GM18868 (cell line): ENCODE data around the gene XAGE2.
"Not testable (repeated sequence)": the region's sequence is repeated elsewhere in the genome, so short reads cannot be mapped to it uniquely, and the experiment has no call there.

Experiments used
- ATAC-seq: cut with Tn5 transposase; IDR thresholded peaks from one replicate; pipeline ENCODE4 v1.9.1; 2021; ENCODE audit warnings: mild to moderate bottlenecking, moderate library complexity; ENCODE audit not compliant: unreplicated experiment

Gene XAGE2

GRCh38 chrX:52368368-52369055, at the start of gene XAGE2:
TSS of gene XAGE2 (plus strand) at chrX:52369021. CDS start at chrX:52370015, 994 bp downstream.
- ATAC-seq = no peak

DNA sequence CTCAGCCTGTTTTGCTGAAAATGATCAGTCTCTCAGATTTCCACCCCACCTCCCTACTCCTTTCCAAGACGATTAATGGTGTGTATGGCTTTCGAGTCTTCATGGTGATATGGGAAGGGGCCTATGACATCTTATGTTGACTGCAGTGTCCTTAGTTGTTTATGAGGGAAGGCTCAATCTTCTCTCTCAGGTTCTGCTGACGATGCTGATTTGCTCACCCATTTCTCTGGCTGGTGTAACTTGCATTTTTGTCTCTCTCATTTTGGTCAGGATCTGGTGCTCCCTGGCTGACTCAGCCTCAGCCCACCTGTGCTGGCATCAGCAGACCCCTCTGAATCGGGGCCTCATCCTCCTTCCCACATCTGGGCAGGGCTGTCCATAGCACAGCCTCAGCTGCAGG, 31.4 kb upstream of the XAGE2 start:
- no peak for ATAC-seq

- no peak for ATAC-seq
Measured at GRCh38 chrX:52341493-52341892, 27.3 kb upstream of the XAGE2 start.

DNA sequence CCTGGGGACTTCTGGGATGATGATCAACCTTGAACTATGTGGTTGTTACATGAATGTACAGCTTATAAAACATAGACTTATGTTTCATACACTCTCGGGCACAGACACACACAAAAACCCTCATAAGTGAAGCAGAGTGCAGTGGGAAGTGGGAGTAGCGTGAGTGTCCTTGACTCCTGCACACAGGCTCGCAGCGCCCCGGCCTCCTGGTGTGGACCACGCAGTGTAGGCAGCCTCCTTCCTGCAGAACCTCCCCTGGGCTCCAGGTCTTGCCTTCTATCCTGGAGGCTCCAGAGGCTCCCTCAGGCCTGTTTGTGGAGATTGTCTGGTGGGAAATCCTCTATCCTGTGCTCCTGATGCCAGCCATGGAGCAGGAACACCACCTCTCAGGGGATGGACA, 25.7 kb upstream of the XAGE2 start:
- not testable (repeated sequence) for ATAC-seq

DNA sequence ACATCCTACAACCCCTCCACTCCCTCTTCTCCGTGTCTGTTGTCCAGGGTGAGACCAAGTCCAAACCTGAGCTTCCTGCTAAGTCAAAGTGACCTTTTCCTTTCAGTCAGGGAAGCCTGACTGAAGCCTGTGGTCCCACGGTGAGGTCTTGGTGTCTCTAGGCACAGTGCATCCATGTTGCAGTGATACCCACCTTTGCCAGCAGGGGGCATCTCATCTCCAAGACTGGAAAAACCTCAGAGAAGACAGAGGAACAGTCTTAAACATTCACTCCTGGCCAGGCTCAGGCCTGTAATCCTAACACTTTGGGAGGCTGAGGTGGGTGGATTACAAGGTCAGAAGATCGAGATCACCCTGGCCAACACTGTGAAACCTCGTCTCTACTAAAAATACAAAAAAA, 23.4 kb upstream of the XAGE2 start:
- peak; percentile 71 for ATAC-seq

DNA sequence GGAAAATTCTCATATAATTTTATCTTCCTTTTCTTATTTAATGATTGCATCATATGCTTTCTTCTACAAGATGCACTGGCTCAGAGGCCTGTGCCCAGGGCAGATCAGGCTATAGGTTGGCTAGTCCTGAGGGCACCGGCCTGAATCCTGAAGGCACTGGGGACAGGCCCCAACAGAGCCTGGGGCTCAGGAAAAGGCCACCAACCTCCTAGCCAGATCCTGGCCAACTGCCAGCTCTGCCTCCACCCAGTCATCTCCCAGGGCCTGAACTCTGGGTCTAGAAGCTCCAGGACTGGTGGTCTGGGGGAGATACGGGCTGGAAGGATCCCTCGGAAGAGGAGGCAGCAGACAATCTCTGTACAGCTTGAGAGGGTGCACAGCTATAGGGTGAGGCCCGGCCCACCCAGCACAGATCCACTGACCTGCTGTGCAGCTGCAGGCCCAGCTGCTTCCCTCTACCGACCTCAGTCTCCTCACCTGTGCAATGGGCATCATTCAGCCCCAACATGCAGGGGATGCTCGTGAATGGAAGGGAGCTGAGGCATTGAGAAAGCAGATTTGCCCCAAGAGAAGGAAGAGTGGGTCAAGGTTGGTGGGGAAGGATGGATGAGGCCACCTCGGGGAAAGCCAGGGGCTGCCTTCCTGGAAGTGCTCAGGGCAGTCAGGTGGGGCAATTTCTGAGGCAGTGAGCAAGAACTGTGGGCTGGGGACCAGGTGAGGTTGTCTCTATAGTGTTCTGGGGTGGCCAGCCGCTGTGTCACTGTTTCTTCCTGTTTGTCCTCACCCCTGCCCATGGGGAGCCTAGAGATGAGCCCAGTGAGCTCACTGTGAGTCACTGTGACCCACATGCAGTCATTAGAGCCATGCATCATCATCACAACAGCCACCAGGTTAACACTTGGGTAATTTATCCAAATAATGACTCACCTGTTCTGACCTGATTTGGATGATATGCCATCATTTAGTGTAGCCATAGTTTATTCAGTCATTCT, 22.4 kb upstream of the XAGE2 start:
- no peak for ATAC-seq

GRCh38 chrX:52349681-52350080, 19.1 kb upstream of the XAGE2 start:
- ATAC-seq = no peak

DNA sequence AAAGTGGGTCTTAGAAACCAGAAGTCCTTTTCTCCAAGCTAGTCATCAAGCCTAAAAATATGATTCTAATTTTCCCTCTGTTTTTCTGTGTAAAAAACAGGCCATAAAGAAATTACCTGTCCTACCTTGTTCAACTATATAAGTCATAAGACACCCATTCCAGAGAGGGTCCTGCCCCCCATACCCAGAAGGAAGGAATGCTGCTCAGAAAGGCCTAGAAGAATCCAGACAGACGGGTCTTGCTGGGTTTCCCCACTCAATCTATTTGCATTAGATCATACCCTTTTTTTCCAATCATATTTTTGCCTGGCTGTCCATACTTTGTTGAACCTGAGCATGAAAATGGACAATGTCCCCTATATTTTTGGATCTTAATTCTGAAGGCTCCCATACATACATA, 16.3 kb upstream of the XAGE2 start:
- no peak for ATAC-seq

- ATAC-seq = no peak
Measured at GRCh38 chrX:52353838-52354237, 15.0 kb upstream of the XAGE2 start.

DNA sequence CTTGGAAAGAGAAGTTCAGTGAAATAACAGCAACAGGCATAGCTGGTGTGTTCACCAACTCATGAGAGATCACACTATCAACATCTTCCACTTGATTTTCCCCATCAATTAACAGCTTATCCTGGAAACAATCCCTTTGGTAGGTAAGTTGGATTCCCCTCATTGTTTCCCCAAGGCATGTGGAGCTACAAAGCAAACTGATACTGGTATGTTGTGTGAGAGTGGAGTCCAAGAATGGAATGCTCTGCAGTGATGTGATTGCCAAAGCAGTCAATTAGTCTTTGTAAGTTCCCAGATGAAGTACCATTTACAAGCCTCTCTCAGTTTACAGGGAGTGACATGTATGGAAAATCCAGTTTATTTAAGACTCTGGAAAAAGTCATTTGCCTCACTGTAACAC, 13.7 kb upstream of the XAGE2 start:
- ATAC-seq = no peak

- no peak for ATAC-seq
Measured at GRCh38 chrX:52359614-52360232, 9.1 kb upstream of the XAGE2 start.

DNA sequence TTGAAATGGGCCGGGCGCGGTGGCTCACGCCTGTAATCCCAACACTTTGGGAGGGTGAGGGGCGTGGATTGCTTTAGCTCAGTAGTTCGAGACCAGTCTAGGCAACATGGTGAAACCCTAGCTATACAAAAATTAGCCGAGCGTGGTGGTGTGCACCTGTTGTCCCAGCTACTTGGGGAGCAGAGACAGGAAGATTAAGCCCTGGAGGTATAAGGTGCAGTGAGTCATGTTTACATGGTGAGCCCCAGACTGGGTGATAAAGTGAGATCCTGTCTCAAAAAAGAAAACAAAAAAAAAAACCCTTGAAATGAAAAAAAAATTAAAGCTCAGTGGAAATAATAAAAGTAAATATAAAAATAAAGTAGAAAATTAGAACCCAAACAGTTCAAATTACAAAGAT, 6.9 kb upstream of the XAGE2 start:
- ATAC-seq = no peak

- no peak for ATAC-seq
Measured at GRCh38 chrX:52363247-52363883, 5.5 kb upstream of the XAGE2 start.

DNA sequence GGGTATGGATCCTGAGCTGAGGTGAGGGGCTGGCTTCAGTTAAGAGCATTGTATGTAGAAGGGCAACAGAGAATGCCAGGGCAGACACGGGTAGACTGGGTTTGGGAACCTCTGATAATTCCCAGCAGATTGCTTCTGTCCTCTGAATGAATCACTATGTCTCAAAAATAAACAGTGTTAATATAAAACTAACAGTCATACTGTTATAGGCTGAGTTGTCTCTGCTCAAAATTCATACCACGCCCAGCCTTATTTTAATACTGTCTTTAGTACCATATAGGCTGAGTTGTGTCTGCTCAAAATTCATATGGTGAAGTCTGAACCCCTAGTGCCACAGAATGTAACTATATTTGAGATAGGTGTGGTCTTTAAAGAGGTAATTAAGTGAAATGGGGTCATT, 10.0 kb downstream of the XAGE2 start:
- ATAC-seq = no peak

GRCh38 chrX:52380993-52381392, 12.2 kb downstream of the XAGE2 start:
- ATAC-seq = no peak

- ATAC-seq = no peak
Measured at GRCh38 chrX:52410439-52411394, 41.9 kb downstream of the XAGE2 start.

DNA sequence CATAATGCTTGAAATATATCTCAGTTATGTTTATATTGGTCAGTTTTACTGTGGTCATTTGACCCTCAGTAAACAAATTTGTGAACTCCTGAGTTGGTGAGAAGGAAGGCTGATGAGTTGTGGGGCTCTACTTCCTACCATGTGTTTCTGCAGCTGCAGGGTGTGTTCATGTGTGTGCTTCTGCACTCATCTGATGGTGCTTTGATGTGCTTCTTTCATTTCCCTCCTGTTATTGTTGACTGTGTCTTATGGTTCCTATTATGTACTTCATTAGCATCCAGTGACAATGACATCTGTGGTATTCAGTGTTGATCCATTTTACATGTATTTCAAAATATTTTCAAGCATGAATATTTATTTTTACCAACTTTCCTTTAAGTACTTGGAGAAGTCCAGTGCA, 46.5 kb downstream of the XAGE2 start:
- no peak for ATAC-seq

DNA sequence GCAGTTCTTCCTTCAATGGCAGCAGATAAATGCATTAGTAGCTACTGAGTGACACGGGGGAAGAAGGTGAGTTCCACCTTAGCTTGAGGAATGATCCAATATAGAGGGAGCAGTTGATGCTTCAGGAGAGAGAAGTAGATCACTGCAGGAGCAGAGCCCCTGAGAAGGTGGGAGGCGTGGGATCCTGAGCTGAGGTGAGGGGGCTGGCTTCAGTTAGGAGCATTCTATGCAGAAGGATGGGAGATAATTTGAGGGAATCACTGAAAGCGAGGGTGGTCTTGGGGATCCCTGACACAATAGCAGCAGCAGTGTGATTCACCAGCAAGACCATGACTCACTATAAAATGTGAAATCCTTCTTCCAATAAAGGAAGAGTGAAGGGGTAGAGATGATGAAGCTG, 48.0 kb downstream of the XAGE2 start:
- ATAC-seq = no peak

DNA sequence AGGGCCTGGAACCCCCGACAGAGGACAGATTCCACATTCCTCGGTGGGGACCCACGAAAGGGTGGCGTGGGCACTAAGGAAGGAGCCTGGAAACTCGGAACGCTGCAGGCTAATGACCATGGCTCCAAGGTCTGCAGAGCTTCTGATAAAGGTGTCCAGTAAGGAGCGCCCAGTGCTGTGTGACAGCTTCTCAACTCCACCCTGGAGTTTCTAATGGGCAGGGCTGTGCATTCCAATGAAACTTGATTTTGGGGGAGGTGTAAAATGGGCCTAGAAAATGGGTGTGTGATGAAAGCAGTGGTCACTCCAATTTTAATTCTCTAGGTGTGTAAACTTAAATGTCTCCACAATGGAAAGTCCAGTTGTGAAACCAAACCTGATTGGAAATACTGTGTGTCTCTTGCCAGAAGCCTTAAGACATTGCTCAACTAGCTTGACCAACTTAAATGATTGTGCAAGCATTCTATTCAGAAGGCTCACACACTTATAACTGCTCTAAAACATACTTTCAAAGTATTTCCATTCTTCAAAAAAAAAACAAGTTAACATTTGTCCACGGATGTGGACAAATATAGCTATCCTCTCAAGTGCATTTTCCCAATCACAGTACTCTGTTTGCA, 52.1 kb downstream of the XAGE2 start:
- ATAC-seq = no peak

DNA sequence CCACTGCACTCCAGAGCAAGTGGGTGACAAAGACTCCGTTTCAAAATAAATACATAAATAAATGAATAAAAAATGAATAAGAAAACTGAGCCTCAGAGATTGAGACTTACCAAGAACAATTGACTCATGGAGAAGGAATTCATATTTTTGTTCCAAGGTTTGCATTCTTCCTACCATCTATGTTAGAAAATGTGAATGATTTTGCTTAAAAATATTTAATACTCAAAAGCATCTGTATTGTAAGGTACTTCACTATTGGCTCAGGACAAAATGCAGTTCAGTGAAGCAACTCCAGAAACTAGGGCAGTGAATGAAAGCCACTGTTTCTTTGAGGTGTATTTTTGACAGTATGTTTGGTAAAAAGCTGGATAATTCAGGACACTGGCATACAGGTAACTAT, 54.1 kb downstream of the XAGE2 start:
- no peak for ATAC-seq
